ENCODE data around the gene CMIP. TPM values are rescaled to one million over a fixed set of nuclear protein-coding genes. Genes with fewer than 3 reads are reported as not detected.

CMIP gene
- total RNA-seq, 1 experiment from 2014 or later: 48.2 TPM

- no peak for TF ChIP-seq CTCF (conservative IDR thresholded peaks at IDR 0.05)
- Histone ChIP-seq H2AFZ (ENCODE audit: low read length) (no peak overlapping the region), H3K27me3 (ENCODE audit: insufficient read depth, low read length) (no peaks in the 10 kb centered on the region), H2BK15ac (ENCODE audit: low read depth, low read length) (no peak overlapping the region), H3K27ac (ENCODE audit: insufficient read length, low read depth, low read length) (no peak overlapping the region), H2BK5ac (ENCODE audit: insufficient read length, low read length) (no peak overlapping the region), H3K4ac (ENCODE audit: low read depth, low read length) (no peak overlapping the region), H2AK5ac (ENCODE audit: insufficient read length, low read length) (no peak overlapping the region), H4K8ac (replicated peaks; ENCODE audit: insufficient read length, low read depth, low read length) (no peak overlapping the region), H3K14ac (ENCODE audit: insufficient read depth, low read length) (no peak overlapping the region), H3K9ac (ENCODE audit: extremely low read depth, insufficient read length, low read length) (no peak overlapping the region), H2BK120ac (ENCODE audit: low read depth, low read length, poor library complexity, severe bottlenecking) (no peak overlapping the region), H3K4me2 (ENCODE audit: insufficient read depth, insufficient read length, low read length) (no peak overlapping the region), H3K4me1 (ENCODE audit: insufficient read depth, low read length) (peaks cover 10% of the 10 kb centered on the region), H3T11ph (ENCODE audit: low read length) (no peak overlapping the region), H2BK20ac (ENCODE audit: low read depth, low read length, poor library complexity, severe bottlenecking) (no peak overlapping the region), H4K20me1 (ENCODE audit: control insufficient read depth, insufficient read depth, insufficient read length) (no peaks in the 10 kb centered on the region), H3K56ac (ENCODE audit: insufficient read length, low read depth, low read length) (no peak overlapping the region), H3K23me2 (ENCODE audit: insufficient read length, low read depth, low read length, poor library complexity, severe bottlenecking) (no peaks in the 10 kb centered on the region), H4K5ac (ENCODE audit: insufficient read length, low read depth, low read length) (no peak overlapping the region), H3K18ac (ENCODE audit: insufficient read length, low read depth, low read length) (no peak overlapping the region), H3K23ac (ENCODE audit: insufficient read length, low read depth, low read length) (no peak overlapping the region), H3K79me2 (ENCODE audit: insufficient read depth, low read length) (no peaks in the 10 kb centered on the region), H3K9me3 (ENCODE audit: control insufficient read depth, low read depth, low read length) (no peaks in the 10 kb centered on the region), H2BK12ac (ENCODE audit: insufficient read length, low read depth, low read length) (no peak overlapping the region), H4K91ac (ENCODE audit: insufficient read length, low read depth, low read length) (no peak overlapping the region), H3K79me1 (ENCODE audit: insufficient read depth, low read depth, low read length, poor library complexity, severe bottlenecking) (no peaks in the 10 kb centered on the region)
- Mint-ChIP-seq H3K4me3 (no peak overlapping the region), H3K4me1 (peaks cover 37 to 41% of the 10 kb centered on the region in 2 experiments), H3K27me3 (ENCODE audit: low read depth) (no peaks in the 10 kb centered on the region), H3K36me3 (ENCODE audit: insufficient read depth in 1 of 3, low read depth in 3 of 3) (peaks cover 0 to 4% (median 0%) of the 10 kb centered on the region in 3 experiments; a peak in 3 of 7 replicates), H3K9me3 (peaks cover 3 to 4% of the 10 kb centered on the region in 2 experiments; a peak in 2 of 5 replicates), H3K27ac (peak overlapping the region in 1 of 3 experiments; percentile 69; a peak in 2 of 7 replicates)
- WGBS (ENCODE audit: extremely low coverage, insufficient read length, low lambda C conversion rate): no CpG with 5 or more reads among the region's 5 CpGs
- DNase-seq: no peak
These were observed 274.0 kb downstream of the CMIP start for GRCh38 chr16:81718637-81719036.

Data from H9 (cell line).